ENCODE measurements around the gene EP400.
A peak's percentile ranks its signal among the peaks of the same experiment; 100 is the strongest.

Gene EP400

DNA sequence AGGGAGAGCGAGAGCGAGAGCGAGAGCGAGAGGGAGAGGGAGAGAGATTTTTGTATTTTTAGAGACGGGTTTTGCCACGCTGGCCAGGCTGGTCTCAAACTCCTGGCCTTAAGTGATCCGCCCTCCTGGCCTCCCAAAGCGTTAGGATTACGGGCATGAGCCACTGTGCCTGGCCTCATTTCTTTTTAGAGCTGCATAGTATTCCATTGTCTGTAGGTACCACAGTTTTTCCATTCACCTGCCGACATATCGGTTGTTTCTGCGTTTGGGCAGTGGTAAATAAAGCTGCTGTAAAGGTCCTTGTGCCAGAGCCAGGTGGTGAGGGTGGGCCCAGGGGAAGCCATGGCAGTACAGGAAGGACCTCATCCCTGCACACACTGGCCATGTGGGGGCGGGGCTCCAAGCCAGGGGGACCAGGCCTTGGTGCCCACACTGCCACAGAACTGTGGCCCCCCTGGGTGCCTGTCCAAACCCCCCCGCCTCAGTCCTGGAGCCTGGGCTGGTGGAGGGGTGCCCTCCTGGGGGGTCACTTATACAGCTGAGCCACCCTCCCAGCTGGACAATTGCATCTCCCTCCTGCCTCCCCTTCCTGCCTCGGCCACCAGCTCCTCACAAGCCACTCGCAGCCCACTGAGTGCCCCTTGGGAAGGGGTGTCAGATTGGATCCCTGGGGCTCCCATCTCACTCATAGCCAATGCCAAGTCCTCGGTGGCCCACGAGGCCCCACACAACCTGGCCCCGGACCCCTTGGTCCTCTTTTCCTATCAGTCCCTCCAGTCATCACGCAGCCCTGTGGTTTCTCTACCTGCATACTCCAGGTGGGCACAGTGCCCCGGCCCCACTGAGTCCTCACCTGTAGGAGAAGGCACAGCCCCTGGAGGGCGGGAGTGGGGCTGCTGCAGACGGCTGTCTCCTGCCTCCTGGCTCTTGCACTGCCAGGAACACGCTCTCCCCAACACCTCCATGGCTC lies 22.3 kb upstream of the EP400 start:
- no peak for DNase-seq

DNA sequence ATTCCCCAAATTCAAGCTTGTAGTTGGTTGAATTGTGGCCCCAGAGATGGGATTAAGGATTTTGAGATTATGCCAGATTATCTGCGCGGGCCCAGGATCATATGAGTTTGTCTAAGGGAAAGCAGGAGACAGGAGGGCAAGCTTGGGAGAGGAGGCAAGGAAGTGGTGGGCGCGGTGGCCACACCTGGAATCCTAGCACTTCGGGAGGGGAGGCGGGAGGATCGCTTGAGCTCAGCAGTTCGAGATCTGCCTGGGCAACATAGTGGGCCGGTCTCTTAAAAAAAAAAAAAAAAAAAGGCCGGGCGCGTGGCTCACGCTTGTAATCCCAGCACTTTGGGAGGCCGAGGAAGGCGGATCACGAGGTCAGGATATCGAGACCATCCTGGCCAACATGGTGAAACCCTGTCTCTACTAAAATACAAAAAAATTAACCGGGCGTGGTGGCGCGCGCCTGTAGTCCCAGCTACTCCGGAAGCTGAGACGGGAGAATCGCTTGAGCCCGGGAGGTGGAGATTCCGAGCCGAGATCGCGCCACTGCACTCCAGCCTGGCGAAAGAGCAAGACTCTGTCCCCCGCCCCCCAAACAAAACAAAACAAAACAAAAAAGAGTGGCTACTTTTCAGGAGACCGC lies 21.5 kb upstream of the EP400 start:
- DNase-seq = no peak

DNA sequence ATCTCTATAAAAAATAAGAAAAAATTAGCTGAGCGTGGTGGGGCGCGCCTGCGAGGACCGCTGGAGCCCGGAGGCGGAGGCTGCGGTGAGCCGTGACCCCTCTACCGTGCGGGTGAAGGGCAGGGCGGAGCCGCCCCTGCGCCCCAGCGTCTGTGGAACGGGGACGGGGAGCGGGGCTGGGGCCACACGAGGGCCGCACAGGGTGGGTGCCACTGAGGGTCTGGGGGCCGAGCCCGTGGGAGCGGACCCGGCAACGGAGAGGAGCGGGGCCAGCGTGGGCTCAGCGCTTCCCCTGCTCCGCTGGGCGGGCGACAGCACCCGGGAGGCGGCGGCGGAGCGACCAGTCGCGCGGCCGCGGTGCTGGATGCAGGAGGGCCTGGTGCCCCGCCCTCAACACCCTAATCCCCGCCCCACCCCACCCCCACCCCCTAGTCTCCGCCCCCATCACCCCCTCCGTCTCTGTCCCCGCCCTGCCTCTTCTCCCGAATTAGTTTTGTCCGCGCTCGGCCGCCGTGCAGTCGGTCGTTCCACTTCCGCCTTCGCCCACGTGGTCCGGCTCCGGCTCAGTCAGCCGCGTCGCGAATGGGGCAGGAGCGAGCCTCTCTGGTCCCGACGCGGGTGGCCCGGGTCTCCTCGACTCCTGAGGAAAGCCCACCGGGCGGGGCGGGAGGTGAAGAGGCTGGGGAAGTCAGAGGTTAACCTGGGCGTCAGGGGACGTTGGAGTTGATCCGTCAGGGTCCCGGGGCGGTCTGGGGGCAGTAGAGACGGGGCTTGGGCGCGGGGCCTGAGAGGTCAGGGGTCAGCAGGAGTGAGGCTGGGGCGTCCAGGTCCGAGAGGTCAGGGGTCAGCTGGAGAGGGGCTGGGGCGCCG lies 20.8 kb upstream of the EP400 start, which contains the start of gene PUS1:
Gene PUS1 (plus strand): TSS at position 566 of the 870 bp plus-strand sequence. CDS start 447 bp downstream, outside the sequence.
- peak; percentile 76 for DNase-seq

DNA sequence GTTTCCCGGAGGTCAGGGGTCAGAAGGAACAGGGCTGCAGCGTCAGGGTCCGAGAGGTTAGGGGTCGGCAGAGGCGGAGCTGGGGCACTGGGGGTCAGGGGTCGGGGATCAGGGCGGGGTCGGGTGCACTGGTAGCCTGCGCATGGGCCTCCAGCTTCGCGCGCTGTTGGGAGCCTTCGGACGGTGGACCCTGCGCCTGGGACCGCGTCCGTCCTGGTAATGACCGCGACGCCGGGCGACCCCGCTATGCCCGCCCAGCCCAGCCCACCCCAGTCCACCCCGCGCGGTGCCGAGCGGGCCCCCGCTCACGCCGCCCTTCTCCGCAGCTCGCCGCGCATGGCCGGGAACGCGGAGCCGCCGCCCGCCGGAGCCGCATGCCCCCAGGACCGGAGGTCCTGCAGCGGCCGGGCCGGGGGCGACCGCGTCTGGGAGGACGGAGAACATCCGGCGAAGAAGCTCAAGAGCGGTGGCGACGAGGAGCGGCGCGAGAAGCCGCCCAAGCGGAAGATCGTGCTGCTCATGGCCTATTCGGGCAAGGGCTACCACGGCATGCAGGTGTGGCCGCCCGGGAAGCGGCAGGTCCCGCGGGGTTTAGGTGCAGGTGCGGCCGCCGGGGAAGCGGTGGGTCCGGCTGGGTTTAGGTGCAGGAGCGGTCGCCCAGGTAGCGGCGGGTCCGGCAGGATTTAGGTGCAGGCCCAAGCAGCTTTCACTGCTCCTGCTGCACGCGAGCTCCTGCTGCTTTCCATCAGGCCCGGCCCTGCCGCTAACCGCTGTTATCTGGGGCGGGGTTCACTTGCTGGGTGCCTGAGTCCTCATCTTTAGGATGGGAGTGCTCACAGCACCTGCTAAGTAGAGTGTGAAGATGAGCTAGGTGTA lies 19.9 kb upstream of the EP400 start:
- no peak for DNase-seq

DNA sequence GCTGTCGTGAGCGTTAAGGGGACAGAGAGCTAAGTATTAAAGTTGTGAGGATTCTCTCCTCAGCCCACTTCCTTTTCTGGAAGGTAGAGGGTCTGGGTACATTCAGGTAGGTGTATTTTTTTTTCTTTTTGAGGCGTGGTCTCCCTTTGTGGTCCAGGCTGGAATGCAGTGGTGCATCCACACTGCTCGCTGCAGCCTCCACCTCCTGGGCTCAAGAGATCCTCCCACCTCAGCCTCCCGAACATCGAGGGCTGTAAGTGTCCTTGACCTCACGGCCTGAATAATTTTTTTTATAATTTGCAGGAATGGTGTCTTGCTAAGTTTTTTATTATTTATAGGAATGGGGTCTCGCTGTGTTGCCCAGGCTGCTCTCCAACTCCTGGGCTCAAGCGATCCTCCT lies 19.2 kb upstream of the EP400 start:
- no peak for DNase-seq

DNA sequence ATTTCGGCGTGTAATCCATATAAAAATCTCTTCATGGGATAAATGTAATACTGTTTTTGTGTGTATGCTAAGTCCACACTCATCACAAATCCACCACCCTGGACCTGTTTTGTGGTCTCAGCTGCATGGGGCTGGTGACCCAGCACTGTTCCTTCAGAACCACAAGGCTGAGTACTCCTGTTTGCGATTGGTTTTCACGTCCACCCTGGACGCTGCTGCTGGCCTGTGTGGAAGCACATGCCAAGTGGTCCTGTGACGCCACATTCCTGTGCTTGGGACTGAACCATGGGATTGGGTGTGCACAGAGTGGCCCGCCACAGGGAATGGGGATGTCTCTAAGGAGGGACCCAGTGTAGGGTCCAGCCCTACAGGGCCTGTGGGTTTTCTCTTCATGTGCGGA lies 16.4 kb upstream of the EP400 start:
- no peak for DNase-seq

DNA sequence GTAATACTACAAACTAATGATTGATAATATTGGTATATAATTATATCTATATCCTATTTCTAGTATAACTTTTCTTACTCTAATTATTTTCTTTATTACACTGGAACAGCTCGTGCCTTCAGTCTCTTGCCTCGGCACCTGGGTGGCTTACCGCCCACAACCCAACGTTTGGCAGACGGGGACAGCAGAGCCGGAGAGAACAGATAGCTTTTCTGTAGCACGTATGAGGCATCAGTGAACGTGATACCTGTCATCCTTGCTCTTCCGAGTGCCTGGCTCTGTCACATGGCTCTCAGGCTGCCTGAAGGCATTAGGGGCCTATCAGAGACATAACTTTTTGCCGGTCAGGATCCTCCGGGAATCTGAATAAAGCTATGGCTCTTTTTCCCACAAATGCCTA lies 15.2 kb upstream of the EP400 start:
- no peak for DNase-seq

DNA sequence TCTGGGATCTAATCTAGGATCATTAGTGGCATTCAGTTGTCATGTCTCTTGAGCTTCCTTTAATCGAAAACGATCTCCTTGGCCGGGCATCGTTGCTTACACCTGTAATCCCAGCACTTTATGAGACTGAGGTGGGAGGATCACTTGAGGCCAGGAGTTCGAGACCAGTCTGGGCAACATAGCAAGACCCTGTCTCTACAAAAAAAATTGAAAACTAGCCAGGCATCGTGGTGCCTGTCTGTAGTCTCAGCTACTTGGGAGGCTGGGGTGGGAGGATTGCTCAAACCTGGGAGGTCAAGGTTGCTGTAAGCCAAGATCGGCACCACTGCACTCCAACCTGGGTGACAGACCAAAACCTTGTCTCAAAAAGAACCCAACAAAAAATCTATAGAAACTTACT lies 11.7 kb upstream of the EP400 start:
- DNase-seq = no peak

DNA sequence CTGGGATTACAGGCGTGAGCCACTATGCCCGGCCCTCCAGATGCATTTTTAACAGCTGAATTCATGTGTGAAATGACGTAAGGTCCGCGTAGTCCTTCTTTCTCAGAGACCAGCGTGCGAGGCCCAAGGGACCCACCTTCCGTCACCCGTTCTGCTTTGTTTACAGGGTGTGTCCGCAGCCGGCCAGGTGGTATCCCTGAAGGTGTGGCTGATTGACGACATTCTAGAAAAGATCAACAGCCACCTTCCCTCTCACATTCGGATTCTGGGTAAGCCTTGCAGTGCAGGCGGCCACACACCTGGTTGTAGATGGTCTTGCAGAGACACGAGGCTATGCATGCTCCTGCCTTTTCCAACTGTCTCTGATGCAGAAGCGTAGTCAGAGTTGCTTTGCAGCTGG lies 10.7 kb upstream of the EP400 start:
- no peak for DNase-seq

DNA sequence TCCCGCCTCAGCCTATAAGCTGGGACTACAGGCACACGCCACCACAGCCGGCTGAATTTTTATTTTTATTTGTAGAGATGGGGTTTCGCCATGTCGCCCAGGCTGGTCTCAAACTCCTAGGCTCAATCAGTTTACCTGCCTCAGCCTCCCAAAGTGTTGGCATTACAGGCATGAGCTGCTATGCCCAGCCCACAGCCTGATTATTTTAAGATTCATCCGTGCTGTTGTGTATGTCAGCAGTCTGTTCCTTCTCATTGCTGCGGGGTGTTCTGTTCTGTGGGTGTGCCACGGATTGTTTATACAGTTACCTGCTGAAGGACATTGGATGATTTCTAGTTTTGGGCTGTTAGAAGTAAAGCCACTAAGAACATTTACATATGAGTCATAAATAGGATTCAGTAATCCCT lies 9.6 kb upstream of the EP400 start:
- DNase-seq = no peak

DNA sequence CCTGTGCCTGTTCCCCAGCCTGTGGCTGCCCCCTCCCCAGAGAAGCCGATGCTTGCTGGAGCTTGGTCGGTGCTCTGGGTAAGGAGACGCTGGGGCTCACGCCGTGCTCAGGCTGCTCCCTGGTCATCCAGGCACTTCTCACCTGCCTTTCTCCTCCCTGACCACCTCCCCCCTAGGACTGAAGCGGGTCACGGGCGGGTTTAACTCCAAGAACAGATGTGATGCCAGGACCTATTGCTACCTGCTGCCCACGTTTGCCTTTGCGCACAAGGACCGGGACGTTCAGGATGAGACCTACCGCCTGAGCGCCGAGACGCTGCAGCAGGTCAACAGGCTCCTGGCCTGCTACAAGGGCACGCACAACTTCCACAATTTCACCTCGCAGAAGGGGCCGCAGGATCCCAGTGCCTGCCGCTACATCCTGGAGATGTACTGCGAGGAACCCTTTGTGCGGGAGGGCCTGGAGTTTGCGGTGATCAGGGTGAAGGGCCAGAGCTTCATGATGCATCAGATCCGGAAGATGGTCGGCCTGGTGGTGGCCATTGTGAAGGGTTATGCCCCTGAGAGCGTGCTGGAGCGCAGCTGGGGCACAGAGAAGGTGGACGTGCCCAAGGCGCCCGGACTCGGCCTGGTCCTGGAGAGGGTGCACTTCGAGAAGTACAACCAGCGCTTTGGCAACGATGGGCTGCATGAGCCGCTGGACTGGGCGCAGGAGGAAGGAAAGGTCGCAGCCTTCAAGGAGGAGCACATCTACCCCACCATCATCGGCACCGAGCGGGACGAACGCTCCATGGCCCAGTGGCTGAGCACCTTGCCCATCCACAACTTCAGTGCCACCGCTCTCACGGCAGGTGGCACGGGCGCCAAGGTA lies 8.4 kb upstream of the EP400 start:
- no peak for DNase-seq

DNA sequence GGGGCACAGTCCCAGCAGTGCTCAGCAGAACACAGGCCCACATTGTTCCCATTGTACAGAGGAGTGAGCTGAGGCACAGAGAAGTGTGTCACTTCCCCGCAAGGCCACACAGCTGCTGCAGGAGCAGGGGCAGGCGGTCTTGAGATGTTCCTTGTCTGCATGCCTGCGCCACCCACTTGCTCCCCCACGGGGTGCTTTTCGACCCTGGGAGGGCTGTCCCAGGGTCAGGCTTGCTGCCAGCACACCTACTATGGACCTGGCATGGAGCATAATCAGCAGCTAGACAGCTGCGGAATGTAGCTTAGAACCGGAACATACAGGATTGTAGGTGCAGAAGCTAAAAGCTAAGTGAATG lies 7.8 kb upstream of the EP400 start:
- DNase-seq = no peak

DNA sequence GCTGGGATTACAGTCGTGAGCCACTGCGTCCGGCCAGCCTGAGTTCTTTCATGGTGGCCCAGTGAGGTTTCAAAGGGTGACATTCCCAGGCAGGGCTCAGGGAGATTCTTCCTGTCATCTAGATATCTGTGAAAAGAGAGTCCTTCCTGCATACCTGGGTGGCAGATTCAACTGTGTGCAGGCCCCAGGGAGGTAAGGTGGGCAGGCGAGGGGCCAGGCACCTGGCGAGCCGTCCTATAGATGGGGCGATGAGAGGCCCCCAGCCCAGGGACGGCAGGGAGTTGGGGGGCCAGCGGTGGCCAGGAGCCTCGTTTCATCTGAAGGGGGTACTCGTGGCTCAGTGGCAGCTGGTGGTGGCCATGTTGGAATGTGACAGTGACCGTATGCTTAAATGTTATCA lies 7.1 kb upstream of the EP400 start:
- DNase-seq = no peak

DNA sequence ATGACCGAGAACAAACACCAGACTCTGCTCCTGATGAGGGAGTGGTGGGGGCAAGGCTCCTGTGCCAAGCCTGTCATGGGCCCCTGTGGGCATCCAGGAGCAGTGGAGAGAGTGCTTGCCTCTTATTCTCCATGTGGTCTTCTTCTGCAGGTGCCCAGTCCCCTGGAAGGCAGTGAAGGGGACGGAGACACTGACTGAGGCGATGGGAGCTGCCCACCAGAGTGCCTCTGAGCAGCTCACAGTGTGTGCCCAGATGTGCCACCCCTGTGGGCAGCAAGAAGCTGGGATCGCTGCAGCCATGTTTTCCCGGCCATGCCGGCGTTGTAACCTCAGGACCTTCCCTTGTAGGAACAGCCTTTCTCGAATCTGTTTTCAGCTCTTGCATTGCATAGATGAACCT lies 6.4 kb upstream of the EP400 start:
- no peak for DNase-seq

DNA sequence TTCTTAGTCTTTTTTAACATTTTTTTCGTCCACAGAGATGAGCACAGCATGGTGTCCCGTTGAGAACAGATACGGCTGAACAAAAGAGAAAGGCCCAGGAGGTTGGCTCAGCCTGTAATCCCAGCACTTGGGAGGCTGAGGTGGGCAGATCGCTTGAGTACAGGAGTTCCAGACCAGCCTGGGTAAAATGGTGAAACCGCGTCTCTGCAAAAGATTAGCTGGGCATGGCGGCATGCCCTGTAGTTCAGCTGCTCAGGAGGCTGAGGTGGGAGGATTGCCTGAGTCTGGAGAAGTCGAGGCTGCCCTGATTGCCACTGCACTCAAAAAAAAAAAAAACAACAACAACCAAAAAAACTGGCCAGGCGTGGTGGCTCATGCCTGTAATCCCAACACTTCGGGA lies 5.9 kb upstream of the EP400 start:
- no peak for DNase-seq

DNA sequence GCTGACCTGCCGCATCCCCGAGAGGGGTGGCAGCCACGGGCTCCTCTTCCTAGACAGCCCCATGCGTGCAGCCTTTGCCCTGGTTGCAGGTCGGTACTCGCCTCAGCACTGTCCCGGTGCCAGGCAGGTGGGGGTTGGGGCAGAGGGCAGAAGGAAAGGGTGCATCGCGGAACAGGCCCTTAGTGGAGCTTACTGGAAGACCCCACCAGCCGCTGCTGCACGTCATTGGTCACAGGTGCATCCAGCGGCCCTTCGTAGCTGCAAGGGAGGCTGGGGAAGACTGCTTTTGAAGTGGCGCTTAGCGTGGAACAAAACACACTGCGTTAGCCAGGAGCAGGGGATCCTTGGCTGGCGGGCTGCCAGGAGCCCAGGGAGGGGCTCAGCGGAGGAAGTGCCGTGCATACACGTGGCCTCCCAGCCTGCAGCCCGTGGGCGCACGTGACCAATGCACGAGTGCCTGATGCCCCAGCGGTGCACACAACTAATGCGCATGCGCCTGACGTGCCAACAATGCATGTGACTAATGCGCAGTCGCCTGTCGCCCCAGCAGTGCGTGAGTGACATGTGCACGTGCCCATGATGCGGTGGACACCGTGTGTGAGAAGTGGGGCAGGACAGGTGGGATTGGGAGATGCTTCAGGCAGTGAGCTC lies 5.0 kb upstream of the EP400 start:
- DNase-seq = no peak

DNA sequence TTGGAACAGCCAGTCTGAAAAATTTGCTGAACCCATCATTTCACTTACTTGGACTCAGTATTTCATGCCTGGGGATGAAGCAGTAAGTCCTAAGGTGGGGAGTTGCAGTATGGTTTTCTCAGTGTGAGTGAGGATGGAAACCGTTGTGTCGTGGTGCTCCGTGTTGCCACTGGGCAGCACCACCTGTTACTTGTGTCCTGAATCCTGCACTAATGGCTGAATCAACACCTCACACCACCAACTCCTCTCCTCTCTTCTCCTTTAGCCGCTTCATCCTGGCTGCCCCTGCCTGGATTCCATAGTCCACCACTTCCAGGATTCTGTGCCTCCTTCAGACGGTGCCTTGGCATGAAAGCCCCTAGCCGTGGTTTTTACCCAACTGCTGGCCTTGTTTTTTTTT lies 3.0 kb upstream of the EP400 start:
- DNase-seq = no peak

DNA sequence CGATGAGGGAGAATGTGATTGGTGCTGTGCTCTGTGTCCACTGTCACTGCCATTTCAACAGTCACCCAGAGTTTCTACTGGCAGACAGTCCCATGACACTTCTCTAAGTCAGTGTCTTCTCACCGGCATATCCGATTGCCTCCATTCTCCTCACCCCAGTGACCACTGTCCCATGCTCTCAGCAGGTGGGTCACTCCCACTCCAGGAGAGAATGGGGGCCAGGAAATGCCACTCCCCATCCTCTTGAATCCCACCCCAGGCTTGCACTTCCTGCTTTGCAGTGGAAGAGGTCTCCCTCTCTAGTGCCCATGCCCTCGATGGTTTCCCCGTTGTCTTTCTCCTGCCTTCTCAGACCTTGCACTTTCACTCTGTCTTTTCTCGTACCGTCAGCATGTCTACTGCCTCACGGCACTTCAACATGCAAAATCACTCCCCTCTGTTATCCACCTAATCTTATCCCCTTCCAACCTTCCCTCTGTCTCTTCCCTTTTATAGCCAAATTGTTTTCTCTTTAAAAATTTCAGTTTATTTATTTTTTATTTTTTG lies 2.2 kb upstream of the EP400 start:
- DNase-seq = no peak

DNA sequence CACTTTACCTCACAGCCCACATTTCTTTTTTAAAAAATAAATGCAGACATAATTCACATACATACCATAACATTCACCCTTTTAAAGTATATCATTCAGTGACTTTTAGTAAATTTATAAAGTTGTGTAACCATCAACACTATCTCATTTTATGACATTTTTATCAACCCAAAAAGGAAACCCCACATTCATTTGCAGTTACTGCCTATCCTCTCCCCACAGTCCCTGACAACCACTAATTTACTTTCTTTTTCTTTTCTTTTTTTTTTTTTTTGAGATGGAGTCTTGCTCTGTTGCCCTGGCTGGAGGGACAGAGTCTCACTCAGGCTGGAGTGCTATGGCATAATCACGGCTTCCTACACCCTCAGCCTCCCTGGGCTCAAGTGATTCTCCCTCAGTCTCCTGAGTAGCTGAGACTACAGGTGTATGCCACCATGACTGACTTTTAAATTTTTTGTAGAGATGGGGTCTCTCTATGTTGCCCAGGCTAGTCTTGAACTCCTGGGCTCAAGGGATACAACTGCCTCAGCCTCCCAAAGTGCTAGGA lies 1.5 kb upstream of the EP400 start:
- DNase-seq = no peak

All from NCI-H1694 (cell line).